Measurements from ENCODE around the gene ZXDC.

DNA sequence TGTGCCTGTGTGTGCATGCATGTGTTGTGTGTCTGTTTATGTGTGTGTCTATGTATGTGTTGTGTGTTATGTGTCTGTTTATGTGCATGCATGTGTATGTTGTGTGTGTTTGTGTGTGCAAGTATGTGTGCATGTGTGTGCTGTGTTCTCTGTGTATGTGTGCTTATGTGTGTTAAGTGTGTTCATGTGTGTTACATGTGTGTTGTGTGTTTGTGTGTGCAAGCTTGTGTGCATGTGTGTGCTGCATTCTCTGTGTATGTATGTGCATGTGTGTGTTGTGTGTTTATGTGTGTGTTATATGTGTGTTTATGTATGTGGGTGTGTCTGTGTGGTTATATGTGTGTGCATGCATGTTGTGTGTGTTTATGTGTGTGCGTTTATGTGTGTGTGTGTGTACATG lies 27.0 kb upstream of the ZXDC start:
- no peak for TF ChIP-seq EZH2 (IDR thresholded peaks at IDR 0.05; ENCODE audit: low read depth)
- TF ChIP-seq, protein P1, sequence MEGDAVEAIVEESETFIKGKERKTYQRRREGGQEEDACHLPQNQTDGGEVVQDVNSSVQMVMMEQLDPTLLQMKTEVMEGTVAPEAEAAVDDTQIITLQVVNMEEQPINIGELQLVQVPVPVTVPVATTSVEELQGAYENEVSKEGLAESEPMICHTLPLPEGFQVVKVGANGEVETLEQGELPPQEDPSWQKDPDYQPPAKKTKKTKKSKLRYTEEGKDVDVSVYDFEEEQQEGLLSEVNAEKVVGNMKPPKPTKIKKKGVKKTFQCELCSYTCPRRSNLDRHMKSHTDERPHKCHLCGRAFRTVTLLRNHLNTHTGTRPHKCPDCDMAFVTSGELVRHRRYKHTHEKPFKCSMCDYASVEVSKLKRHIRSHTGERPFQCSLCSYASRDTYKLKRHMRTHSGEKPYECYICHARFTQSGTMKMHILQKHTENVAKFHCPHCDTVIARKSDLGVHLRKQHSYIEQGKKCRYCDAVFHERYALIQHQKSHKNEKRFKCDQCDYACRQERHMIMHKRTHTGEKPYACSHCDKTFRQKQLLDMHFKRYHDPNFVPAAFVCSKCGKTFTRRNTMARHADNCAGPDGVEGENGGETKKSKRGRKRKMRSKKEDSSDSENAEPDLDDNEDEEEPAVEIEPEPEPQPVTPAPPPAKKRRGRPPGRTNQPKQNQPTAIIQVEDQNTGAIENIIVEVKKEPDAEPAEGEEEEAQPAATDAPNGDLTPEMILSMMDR (conservative IDR thresholded peaks at IDR 0.05) = no peak

All from PC-9 (cell line).